Neural cell (in vitro differentiated cells): ENCODE measurements around the gene MAT1A. TPM values are rescaled to one million over a fixed set of nuclear protein-coding genes. Genes with fewer than 3 reads are reported as not detected.

Experiments used
- H2AFZ ChIP-seq: fragments of 200-600, 300-800 bp; sonication (generic), shearing (Covaris generic); 2 replicates; pipeline ENCODE4 v1.6.0; 2014; ENCODE audit warnings: low read depth, mild to moderate bottlenecking, antibody characterized with exemption, low read length, moderate library complexity
- H3F3A ChIP-seq: fragments of 200-600 bp; shearing (Covaris generic); 2 replicates; pipeline ENCODE4 v1.6.1; 2016; ENCODE audit warnings: mild to moderate bottlenecking, moderate library complexity, mixed read lengths, antibody characterized with exemption, low read length; ENCODE audit not compliant: insufficient read depth, poor library complexity, severe bottlenecking
- H3K27ac ChIP-seq: fragments of 200-600, 300-800 bp; sonication (generic), shearing (Covaris generic); 2 replicates; pipeline ENCODE4 v1.5.1; 2014; ENCODE audit warnings: mild to moderate bottlenecking, low read length, moderate library complexity
- H3K27me3 ChIP-seq: fragments of 300-800, 200-600 bp; sonication (generic), shearing (Covaris generic); 2 replicates; pipeline ENCODE4 v1.6.0; 2014; ENCODE audit warnings: mild to moderate bottlenecking, low read depth, low read length, moderate library complexity; ENCODE audit not compliant: insufficient read depth
- H3K36me3 ChIP-seq: fragments of 300-800, 200-600 bp; sonication (generic), shearing (Covaris generic); 2 replicates; pipeline ENCODE4 v1.5.1; 2014; ENCODE audit warnings: mild to moderate bottlenecking, antibody characterized with exemption, low read length, moderate library complexity; ENCODE audit not compliant: insufficient read depth
- H3K4me2 ChIP-seq: fragments of 300-800, 200-600 bp; sonication (generic), shearing (Covaris generic); 2 replicates; pipeline ENCODE4 v1.6.0; 2014; ENCODE audit warnings: mild to moderate bottlenecking, low read length
- H3K4me3 ChIP-seq: fragments of 300-800, 200-600 bp; sonication (generic), shearing (Covaris generic); 2 replicates; pipeline ENCODE4 v1.5.1; 2014; ENCODE audit warnings: mild to moderate bottlenecking, low read length, moderate library complexity
- H3K79me2 ChIP-seq: fragments of 200-600 bp; shearing (Covaris generic); replicated peaks from 2 replicates; pipeline ENCODE4 v1.6.0; 2014; ENCODE audit warnings: mild to moderate bottlenecking, low read length, moderate library complexity; ENCODE audit not compliant: insufficient read depth
- H3K9ac ChIP-seq: fragments of 300-800, 200-600 bp; sonication (generic), shearing (Covaris generic); 2 replicates; pipeline ENCODE4 v1.6.1; 2016; ENCODE audit warnings: mild to moderate bottlenecking, low read length, mixed read lengths
- H3K9me2 ChIP-seq: fragments of 200-600 bp; shearing (Covaris generic); 2 replicates; pipeline ENCODE4 v1.6.1; 2016; ENCODE audit warnings: mild to moderate bottlenecking, low read length, mixed read lengths; ENCODE audit not compliant: insufficient read depth
- H3K9me3 ChIP-seq: fragments of 200-600, 300-800 bp; sonication (generic), shearing (Covaris generic); 2 replicates; pipeline ENCODE4 v1.6.1; 2016; ENCODE audit warnings: mild to moderate bottlenecking, mixed run types, low read length, moderate library complexity, mixed read lengths
- H4K20me1 ChIP-seq: fragments of 200-600 bp; shearing (Covaris generic); 2 replicates; pipeline ENCODE4 v1.6.1; 2016; ENCODE audit warnings: mild to moderate bottlenecking, mixed run types; ENCODE audit not compliant: insufficient read depth
- EP300 ChIP-seq: fragments of 450-650 bp; conservative IDR thresholded peaks from 2 replicates; pipeline ENCODE4 v1.6.1; 2014; ENCODE audit warnings: antibody characterized with exemption, mild to moderate bottlenecking, moderate library complexity; ENCODE audit not compliant: poor library complexity, severe bottlenecking
- EZH2 ChIP-seq: fragments of 200-600, 300-800 bp; shearing (Covaris generic), sonication (generic); IDR thresholded peaks from 2 replicates; pipeline ENCODE4 v1.6.1; 2014; ENCODE audit warnings: antibody characterized with exemption, low read length, borderline replicate concordance, mild to moderate bottlenecking; ENCODE audit not compliant: insufficient read depth, poor library complexity, severe bottlenecking
- MXI1 ChIP-seq: fragments of 450-650 bp; conservative IDR thresholded peaks from 2 replicates; pipeline ENCODE4 v1.6.1; 2014; ENCODE audit warnings: antibody characterized with exemption, mild to moderate bottlenecking; ENCODE audit not compliant: poor library complexity, severe bottlenecking
- POLR2AphosphoS5 ChIP-seq: IDR thresholded peaks from 2 replicates; pipeline ENCODE4 v1.6.1; 2012
- RAD21 ChIP-seq: fragments of 450-650 bp; conservative IDR thresholded peaks from 2 replicates; pipeline ENCODE4 v1.6.1; 2014; ENCODE audit warnings: antibody characterized with exemption, mild to moderate bottlenecking, moderate library complexity
- SMC3 ChIP-seq: fragments of 450-650 bp; conservative IDR thresholded peaks from 2 replicates; pipeline ENCODE4 v1.6.1; 2014; ENCODE audit warnings: antibody characterized with exemption, mild to moderate bottlenecking, moderate library complexity; ENCODE audit not compliant: poor library complexity
- TAF1 ChIP-seq: IDR thresholded peaks from 2 replicates; pipeline ENCODE4 v1.6.1; 2012; ENCODE audit warnings: low read depth
- polyA plus RNA-seq: library from polyadenylated mRNA; depleted of rRNA; stranded (reverse); fragments of >200 nt; gene quantifications from 2 replicates; pipeline ENCODE4 v1.2.3, GENCODE V29; 2014
- TF ChIP-seq, protein P1 (sequence below): IDR thresholded peaks from 2 replicates; pipeline ENCODE4 v1.6.1; 2012; ENCODE audit warnings: borderline replicate concordance
- TF ChIP-seq, protein P2 (sequence below): fragments of 450-650 bp; IDR thresholded peaks from 2 replicates; pipeline ENCODE4 v1.5.1; 2014; ENCODE audit warnings: antibody characterized with exemption, mild to moderate bottlenecking, moderate library complexity; ENCODE audit not compliant: poor library complexity, severe bottlenecking

Gene MAT1A
- polyA plus RNA-seq, 1 donor from 2014 or later = not detected

DNA sequence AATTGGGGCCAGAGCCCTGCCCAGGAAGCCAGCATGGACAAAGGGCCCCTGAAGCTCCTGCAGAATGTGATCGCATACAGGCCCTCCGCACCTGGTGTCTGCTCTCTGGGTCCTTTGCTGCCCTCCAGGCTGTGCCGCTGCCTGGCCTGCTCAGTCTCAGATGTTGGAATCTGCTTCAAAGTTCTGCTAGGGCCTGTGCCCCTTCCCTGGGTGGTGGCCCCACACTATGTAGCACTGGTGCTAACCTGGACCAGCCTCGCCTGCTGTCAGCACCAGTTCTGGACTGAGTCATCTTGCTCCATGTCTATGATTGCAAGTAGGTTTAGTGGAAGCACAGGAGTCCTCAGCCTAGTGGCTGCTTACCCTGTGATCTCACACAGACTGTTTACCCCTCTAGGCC lies 6.3 kb downstream of the MAT1A start:
- Histone ChIP-seq H3K36me3 (no peaks in the 10 kb centered on the region), H3K9me2 (no peaks in the 10 kb centered on the region), H3F3A (no peaks in the 10 kb centered on the region), H4K20me1 (no peaks in the 10 kb centered on the region), H3K4me2 (no peak overlapping the region), H3K9me3 (no peaks in the 10 kb centered on the region), H3K79me2 (no peaks in the 10 kb centered on the region), H3K9ac (no peak overlapping the region), H3K27me3 (no peaks in the 10 kb centered on the region), H2AFZ (no peak overlapping the region), H3K27ac (no peak overlapping the region), H3K4me3 (no peak overlapping the region)
- TF ChIP-seq, protein P1, sequence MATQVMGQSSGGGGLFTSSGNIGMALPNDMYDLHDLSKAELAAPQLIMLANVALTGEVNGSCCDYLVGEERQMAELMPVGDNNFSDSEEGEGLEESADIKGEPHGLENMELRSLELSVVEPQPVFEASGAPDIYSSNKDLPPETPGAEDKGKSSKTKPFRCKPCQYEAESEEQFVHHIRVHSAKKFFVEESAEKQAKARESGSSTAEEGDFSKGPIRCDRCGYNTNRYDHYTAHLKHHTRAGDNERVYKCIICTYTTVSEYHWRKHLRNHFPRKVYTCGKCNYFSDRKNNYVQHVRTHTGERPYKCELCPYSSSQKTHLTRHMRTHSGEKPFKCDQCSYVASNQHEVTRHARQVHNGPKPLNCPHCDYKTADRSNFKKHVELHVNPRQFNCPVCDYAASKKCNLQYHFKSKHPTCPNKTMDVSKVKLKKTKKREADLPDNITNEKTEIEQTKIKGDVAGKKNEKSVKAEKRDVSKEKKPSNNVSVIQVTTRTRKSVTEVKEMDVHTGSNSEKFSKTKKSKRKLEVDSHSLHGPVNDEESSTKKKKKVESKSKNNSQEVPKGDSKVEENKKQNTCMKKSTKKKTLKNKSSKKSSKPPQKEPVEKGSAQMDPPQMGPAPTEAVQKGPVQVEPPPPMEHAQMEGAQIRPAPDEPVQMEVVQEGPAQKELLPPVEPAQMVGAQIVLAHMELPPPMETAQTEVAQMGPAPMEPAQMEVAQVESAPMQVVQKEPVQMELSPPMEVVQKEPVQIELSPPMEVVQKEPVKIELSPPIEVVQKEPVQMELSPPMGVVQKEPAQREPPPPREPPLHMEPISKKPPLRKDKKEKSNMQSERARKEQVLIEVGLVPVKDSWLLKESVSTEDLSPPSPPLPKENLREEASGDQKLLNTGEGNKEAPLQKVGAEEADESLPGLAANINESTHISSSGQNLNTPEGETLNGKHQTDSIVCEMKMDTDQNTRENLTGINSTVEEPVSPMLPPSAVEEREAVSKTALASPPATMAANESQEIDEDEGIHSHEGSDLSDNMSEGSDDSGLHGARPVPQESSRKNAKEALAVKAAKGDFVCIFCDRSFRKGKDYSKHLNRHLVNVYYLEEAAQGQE = no peak
- no peak for TF ChIP-seq SMC3
- no peak for TF ChIP-seq POLR2AphosphoS5
- TF ChIP-seq MXI1 = no peak
- no peak for TF ChIP-seq EZH2
- TF ChIP-seq TAF1 = no peak
- TF ChIP-seq, protein P2, sequence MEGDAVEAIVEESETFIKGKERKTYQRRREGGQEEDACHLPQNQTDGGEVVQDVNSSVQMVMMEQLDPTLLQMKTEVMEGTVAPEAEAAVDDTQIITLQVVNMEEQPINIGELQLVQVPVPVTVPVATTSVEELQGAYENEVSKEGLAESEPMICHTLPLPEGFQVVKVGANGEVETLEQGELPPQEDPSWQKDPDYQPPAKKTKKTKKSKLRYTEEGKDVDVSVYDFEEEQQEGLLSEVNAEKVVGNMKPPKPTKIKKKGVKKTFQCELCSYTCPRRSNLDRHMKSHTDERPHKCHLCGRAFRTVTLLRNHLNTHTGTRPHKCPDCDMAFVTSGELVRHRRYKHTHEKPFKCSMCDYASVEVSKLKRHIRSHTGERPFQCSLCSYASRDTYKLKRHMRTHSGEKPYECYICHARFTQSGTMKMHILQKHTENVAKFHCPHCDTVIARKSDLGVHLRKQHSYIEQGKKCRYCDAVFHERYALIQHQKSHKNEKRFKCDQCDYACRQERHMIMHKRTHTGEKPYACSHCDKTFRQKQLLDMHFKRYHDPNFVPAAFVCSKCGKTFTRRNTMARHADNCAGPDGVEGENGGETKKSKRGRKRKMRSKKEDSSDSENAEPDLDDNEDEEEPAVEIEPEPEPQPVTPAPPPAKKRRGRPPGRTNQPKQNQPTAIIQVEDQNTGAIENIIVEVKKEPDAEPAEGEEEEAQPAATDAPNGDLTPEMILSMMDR = no peak
- no peak for TF ChIP-seq EP300
- TF ChIP-seq RAD21 = no peak

DNA sequence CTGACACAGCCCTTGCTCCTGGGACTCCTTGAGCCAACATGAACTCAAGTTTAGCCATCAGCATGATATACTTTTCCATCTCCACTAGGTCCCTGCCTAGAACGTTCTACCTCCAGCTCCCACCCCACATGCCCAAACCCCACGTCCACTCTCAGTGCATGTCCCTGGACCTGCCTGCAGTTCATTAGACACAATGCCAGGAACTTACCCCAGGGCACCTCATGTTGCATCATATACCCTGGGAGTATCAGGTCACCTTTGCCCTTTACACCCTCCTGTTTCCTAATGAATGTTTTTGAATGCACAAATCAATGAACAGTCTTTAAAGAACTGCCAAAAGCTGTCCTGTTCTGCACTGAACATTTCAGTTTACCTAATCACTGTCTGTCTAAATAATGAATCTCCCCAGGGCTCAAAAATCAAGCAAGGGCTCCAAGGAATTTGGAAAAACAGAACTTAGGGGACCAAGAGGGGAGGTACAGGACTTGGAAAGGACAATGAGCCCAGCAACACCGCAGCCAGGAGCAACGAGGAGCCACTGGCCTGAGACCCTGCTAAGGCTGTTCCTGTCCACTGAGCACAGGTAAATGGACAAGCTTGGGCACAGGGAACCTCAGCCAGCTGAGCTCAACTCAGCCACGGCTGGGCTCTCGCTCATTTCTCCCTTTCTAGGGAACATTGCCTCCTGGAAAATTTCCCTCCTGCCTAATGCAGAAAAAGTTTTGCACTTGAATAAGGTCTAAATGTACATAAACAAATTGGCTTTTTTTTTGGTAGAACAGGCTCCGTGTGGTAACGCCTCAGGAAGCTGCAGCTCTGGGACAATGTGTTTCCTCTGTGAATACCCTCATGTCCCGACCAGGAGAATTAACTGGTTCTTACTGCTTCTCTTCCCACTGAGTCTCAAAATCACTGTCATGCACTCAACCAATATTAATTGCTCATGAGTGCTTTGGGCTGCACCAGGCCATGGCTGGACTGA lies 7.4 kb downstream of the MAT1A start:
- no peak for TF ChIP-seq POLR2AphosphoS5
- TF ChIP-seq, protein P2 = no peak
- no peak for TF ChIP-seq MXI1
- TF ChIP-seq RAD21 = no peak
- TF ChIP-seq TAF1 = no peak
- no peak for TF ChIP-seq EP300
- TF ChIP-seq SMC3 = no peak
- TF ChIP-seq, protein P1 = no peak
- TF ChIP-seq EZH2 = no peak
- Histone ChIP-seq H3K9ac (no peak overlapping the region), H3K4me2 (no peak overlapping the region), H4K20me1 (no peaks in the 10 kb centered on the region), H3K27me3 (no peaks in the 10 kb centered on the region), H3K36me3 (no peaks in the 10 kb centered on the region), H3K79me2 (no peaks in the 10 kb centered on the region), H3K27ac (no peak overlapping the region), H3F3A (no peaks in the 10 kb centered on the region), H2AFZ (no peak overlapping the region), H3K4me3 (no peak overlapping the region), H3K9me3 (no peaks in the 10 kb centered on the region), H3K9me2 (no peaks in the 10 kb centered on the region)
